ENCODE measurements around the gene PLCB2. TPM values are rescaled to one million over a fixed set of nuclear protein-coding genes. Genes with fewer than 3 reads are reported as not detected.

Gene PLCB2
- total and polyA plus RNA-seq, 8 donors = 13.5 to 86.4 (median 14.9) TPM

DNA sequence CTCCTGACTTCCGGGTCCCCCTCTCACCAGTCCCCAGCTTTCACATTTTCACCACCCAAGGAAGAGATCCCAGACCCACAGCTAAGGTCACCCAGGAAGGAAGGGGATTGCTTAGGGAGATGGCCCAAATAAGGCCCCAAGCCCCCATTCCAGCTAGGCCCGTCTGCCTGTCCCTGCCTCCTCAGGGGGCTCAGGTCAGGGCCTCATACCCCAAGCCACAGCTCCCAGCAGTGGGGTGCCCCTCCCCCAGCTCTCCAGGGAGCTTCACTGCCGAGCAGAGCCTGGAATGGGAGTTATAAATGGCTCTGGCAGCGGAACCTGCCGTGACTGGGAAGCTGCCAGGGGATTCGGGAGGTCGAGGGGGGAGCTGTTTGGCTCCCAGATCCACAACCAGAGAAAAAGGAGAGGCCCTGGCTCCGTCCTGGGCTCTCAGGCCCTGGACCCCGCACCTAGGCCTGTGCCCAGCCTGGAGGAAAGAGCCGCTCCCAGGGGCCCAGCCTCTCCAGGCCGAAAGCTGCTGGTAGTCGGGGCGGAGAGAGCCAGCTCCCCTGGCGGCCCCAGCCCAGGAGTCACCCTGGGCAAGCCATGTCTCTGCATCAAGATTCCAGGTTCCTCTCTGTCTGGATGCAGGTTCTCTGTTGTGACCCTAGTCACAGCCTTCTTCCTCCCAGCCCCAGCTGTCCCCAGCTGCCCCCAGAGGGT is 32.5 kb upstream of the PLCB2 start:
- Histone ChIP-seq H3K36me3 (peaks cover 0 to 7% of the 10 kb centered on the region in 2 donors), H3K4me1 (peaks cover 32 to 76% of the 10 kb centered on the region in 2 donors), H3K27ac (peak overlapping the region; percentile 89 to 96), H3K9me3 (no peaks in the 10 kb centered on the region), H3K27me3 (no peaks in the 10 kb centered on the region), H3K4me3 (peak overlapping the region; percentile 36 to 51)
- TF ChIP-seq, protein P1, sequence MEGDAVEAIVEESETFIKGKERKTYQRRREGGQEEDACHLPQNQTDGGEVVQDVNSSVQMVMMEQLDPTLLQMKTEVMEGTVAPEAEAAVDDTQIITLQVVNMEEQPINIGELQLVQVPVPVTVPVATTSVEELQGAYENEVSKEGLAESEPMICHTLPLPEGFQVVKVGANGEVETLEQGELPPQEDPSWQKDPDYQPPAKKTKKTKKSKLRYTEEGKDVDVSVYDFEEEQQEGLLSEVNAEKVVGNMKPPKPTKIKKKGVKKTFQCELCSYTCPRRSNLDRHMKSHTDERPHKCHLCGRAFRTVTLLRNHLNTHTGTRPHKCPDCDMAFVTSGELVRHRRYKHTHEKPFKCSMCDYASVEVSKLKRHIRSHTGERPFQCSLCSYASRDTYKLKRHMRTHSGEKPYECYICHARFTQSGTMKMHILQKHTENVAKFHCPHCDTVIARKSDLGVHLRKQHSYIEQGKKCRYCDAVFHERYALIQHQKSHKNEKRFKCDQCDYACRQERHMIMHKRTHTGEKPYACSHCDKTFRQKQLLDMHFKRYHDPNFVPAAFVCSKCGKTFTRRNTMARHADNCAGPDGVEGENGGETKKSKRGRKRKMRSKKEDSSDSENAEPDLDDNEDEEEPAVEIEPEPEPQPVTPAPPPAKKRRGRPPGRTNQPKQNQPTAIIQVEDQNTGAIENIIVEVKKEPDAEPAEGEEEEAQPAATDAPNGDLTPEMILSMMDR (IDR thresholded peaks at IDR 0.05) = no peak
- intact Hi-C loops (cut with DNase I) = no loop called here
- ATAC-seq (peak; percentile 49), DNase-seq (peak in 3 of 4 donors; percentile 55 to 81 (median 61))

- Histone ChIP-seq H3K27ac (peak overlapping the region; percentile 89 to 96), H3K27me3 (no peaks in the 10 kb centered on the region), H3K4me3 (peak overlapping the region; percentile 36 to 51), H3K4me1 (peaks cover 37 to 81% of the 10 kb centered on the region in 2 donors), H3K9me3 (no peaks in the 10 kb centered on the region), H3K36me3 (peaks cover 0 to 7% of the 10 kb centered on the region in 2 donors)
- no peak for DNase-seq
- TF ChIP-seq, protein P1 (IDR thresholded peaks at IDR 0.05) = no peak
- intact Hi-C loops (cut with DNase I) = no loop called here
- ATAC-seq = no peak
Measured at GRCh38 chr15:40339621-40339945, 31.8 kb upstream of the PLCB2 start.

GRCh38 chr15:40338921-40339620 is 31.3 kb upstream of the PLCB2 start:
- Histone ChIP-seq H3K9me3 (no peaks in the 10 kb centered on the region), H3K36me3 (peaks cover 0 to 7% of the 10 kb centered on the region in 2 donors), H3K4me1 (peaks cover 41 to 81% of the 10 kb centered on the region in 2 donors), H3K4me3 (peak overlapping the region in 1 of 2 donors; percentile 51), H3K27ac (peak overlapping the region; percentile 89 to 96), H3K27me3 (no peaks in the 10 kb centered on the region)
- TF ChIP-seq, protein P1 (IDR thresholded peaks at IDR 0.05) = no peak
- DNase-seq = no peak
- peak; percentile 12 for ATAC-seq
- intact Hi-C loops (cut with DNase I) = no loop called here

DNA sequence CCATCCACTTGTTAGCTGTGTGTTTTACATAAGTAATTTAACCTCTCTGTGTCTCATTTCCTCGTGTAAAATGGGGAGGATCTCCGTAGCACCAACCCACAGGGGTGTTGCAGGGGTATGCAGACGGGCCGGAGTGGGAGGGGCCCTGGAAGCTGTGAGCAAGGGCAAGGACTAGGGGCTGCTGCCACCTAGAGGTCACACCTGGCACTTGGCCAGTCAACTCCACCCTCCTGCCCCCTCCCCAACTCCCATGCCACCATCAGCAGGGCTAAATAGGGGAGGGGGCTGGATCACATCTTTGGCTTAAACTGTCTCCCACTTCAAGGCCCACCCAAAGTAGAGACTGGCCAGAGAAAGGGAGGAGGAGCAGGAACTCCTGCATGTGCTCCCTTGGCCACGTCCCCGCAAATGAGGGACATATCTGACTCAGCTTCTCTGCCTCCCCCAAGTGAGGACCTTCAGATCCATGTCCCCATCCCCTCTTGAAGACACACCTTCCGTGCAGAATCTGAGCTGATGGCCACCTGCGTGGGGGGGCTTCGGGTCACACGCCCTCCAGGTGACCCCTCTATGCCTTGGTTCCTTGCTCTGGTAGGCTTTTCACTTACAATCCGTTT is 30.4 kb upstream of the PLCB2 start:
- Histone ChIP-seq H3K4me3 (peak overlapping the region in 1 of 2 donors; percentile 1), H3K9me3 (no peaks in the 10 kb centered on the region), H3K36me3 (peaks cover 0 to 7% of the 10 kb centered on the region in 2 donors), H3K27me3 (no peaks in the 10 kb centered on the region), H3K4me1 (peaks cover 41 to 84% of the 10 kb centered on the region in 2 donors), H3K27ac (no peak overlapping the region)
- DNase-seq (peak in 3 of 4 donors; percentile 76 to 92 (median 83)), ATAC-seq (peak; percentile 14)
- intact Hi-C loops (cut with DNase I) = no loop called here
- TF ChIP-seq, protein P1 (IDR thresholded peaks at IDR 0.05) = peak; percentile 69 to 83

- H3K27ac ChIP-seq = no peak overlapping the region
- H3K36me3 ChIP-seq = peaks cover 0 to 7% of the 10 kb centered on the region in 2 donors
- ATAC-seq (no peak), DNase-seq (peak in 1 of 4 donors; percentile 83)
- H3K27me3 ChIP-seq = no peaks in the 10 kb centered on the region
- intact Hi-C loops (cut with DNase I) = no loop called here
- H3K9me3 ChIP-seq = no peaks in the 10 kb centered on the region
- H3K4me3 ChIP-seq = no peak overlapping the region
- peaks cover 41 to 89% of the 10 kb centered on the region in 2 donors for H3K4me1 ChIP-seq
- TF ChIP-seq, protein P1 (IDR thresholded peaks at IDR 0.05) = no peak
Measured at GRCh38 chr15:40337597-40337996, 29.9 kb upstream of the PLCB2 start.

Data from left lung (tissue), 10 donors.